Kidney glomerular epithelial cell (primary cell): ENCODE results near the gene FCER2.
"Not testable (repeated sequence)": the region's sequence is repeated elsewhere in the genome, so short reads cannot be mapped to it uniquely, and the experiment has no call there.

ENCODE experiments used
- DNase-seq: peaks from one replicate; lab custom pipeline; 2025; lab: John Stamatoyannopoulos, UW

FCER2 gene

GRCh38 chr19:7701654-7702457 lies at the start of gene FCER2:
Gene FCER2 (minus strand): TSS chr19:7702131. CDS start chr19:7699760, 2,371 bp downstream.
- DNase-seq = no peak

GRCh38 chr19:7751157-7751783 lies 49.3 kb upstream of the FCER2 start:
- no peak for DNase-seq

GRCh38 chr19:7748756-7749155 lies 46.8 kb upstream of the FCER2 start:
- no peak for DNase-seq

- DNase-seq = no peak
Observed at GRCh38 chr19:7748171-7748570, 46.2 kb upstream of the FCER2 start.

- no peak for DNase-seq
Observed at GRCh38 chr19:7746903-7747884, 45.3 kb upstream of the FCER2 start, which contains the start of gene CD209. Gene CD209 (minus strand): TSS chr19:7747534. CDS start chr19:7747511, 23 bp downstream.

GRCh38 chr19:7746306-7746705 lies 44.4 kb upstream of the FCER2 start:
- not testable (repeated sequence) for DNase-seq

- no peak for DNase-seq
Observed at GRCh38 chr19:7744871-7745650, 43.1 kb upstream of the FCER2 start.

- no peak for DNase-seq
Observed at GRCh38 chr19:7744199-7744786, 42.4 kb upstream of the FCER2 start.

- no peak for DNase-seq
Observed at GRCh38 chr19:7743425-7743841, 41.5 kb upstream of the FCER2 start.

GRCh38 chr19:7742991-7743390 lies 41.1 kb upstream of the FCER2 start:
- DNase-seq = no peak

- no peak for DNase-seq
Observed at GRCh38 chr19:7742575-7742974, 40.6 kb upstream of the FCER2 start.

- no peak for DNase-seq
Observed at GRCh38 chr19:7740682-7741054, 38.7 kb upstream of the FCER2 start.

- no peak for DNase-seq
Observed at GRCh38 chr19:7739801-7740681, 38.1 kb upstream of the FCER2 start.

- DNase-seq = no peak
Observed at GRCh38 chr19:7739211-7739755, 37.4 kb upstream of the FCER2 start.

- DNase-seq = no peak
Observed at GRCh38 chr19:7738023-7738422, 36.1 kb upstream of the FCER2 start.

GRCh38 chr19:7737215-7737614 lies 35.3 kb upstream of the FCER2 start:
- DNase-seq = no peak

- no peak for DNase-seq
Observed at GRCh38 chr19:7736148-7736547, 34.2 kb upstream of the FCER2 start.

- DNase-seq = no peak
Observed at GRCh38 chr19:7734220-7735203, 32.6 kb upstream of the FCER2 start.

GRCh38 chr19:7733376-7733775 lies 31.4 kb upstream of the FCER2 start:
- DNase-seq = no peak
